HepG2 (cell line): ENCODE measurements around the gene CCNA2. TPM values are rescaled to one million over a fixed set of nuclear protein-coding genes. Genes with fewer than 3 reads are reported as not detected.

Experiments
- CBX2 ChIP-seq, 2 experiments: fragments of 200-600 bp in 1 of 2; sonication (generic); formaldehyde crosslinking in 1 of 2; IDR thresholded peaks; 2 replicates each; pipeline versions ENCODE4 v1.7.0 to v1.8.1; 2018 to 2022; ENCODE audit warnings: low read depth in 2 of 2, low read length in 1 of 2, mild to moderate bottlenecking in 1 of 2, missing genetic modification reagents in 1 of 2
- CENPT ChIP-seq: sonication (generic); formaldehyde crosslinking; IDR thresholded peaks from 2 replicates; pipeline ENCODE4 v1.8.0; 2022; ENCODE audit warnings: low read depth, mild to moderate bottlenecking, moderate library complexity, missing genetic modification reagents
- EEA1 ChIP-seq: sonication (generic); formaldehyde crosslinking; IDR thresholded peaks from 2 replicates; pipeline ENCODE4 v1.5.1; 2020; ENCODE audit warnings: mild to moderate bottlenecking, missing genetic modification reagents, borderline replicate concordance
- ELF1 ChIP-seq: sonication (generic); formaldehyde crosslinking; IDR thresholded peaks from 2 replicates; pipeline ENCODE4 v1.4.0; 2020; ENCODE audit warnings: missing genetic modification reagents
- FLYWCH1 ChIP-seq: sonication (generic); formaldehyde crosslinking; IDR thresholded peaks from 2 replicates; pipeline ENCODE4 v1.8.1; 2023; ENCODE audit warnings: mild to moderate bottlenecking, missing genetic modification reagents
- HMGXB3 ChIP-seq: sonication (generic); formaldehyde crosslinking; IDR thresholded peaks from 2 replicates; pipeline ENCODE4 v1.4.0; 2020; ENCODE audit warnings: missing genetic modification reagents, borderline replicate concordance
- MEIS1 ChIP-seq: sonication (generic); formaldehyde crosslinking; IDR thresholded peaks from 2 replicates; pipeline ENCODE4 v1.9.0; 2021; ENCODE audit warnings: mild to moderate bottlenecking, missing genetic modification reagents, moderate library complexity, borderline replicate concordance
- NCOA2 ChIP-seq: sonication (generic); formaldehyde crosslinking; IDR thresholded peaks from 2 replicates; pipeline ENCODE4 v1.8.0; 2022; ENCODE audit warnings: inconsistent platforms
- REPIN1 ChIP-seq: sonication (generic); formaldehyde crosslinking; IDR thresholded peaks from 2 replicates; pipeline ENCODE4 v1.8.0; 2022; ENCODE audit warnings: missing genetic modification reagents, low read depth, mild to moderate bottlenecking, borderline replicate concordance
- RFXAP ChIP-seq: sonication (generic); formaldehyde crosslinking; IDR thresholded peaks from 2 replicates; pipeline ENCODE4 v1.4.0; 2020; ENCODE audit warnings: missing genetic modification reagents, borderline replicate concordance
- THAP9 ChIP-seq: sonication (generic); formaldehyde crosslinking; IDR thresholded peaks from 2 replicates; pipeline ENCODE4; 2020; ENCODE audit warnings: missing genetic modification reagents, mild to moderate bottlenecking, borderline replicate concordance
- U2AF1 ChIP-seq: fragments of 200-400 bp; formaldehyde crosslinking; optimal IDR thresholded peaks from 2 replicates; pipeline ENCODE3; 2017; ENCODE audit warnings: mild to moderate bottlenecking, low read depth, low read length
- YEATS4 ChIP-seq: sonication (generic); formaldehyde crosslinking; IDR thresholded peaks from 2 replicates; pipeline ENCODE4 v1.4.0; 2020; ENCODE audit warnings: missing genetic modification reagents, borderline replicate concordance
- ZNF136 ChIP-seq: sonication (generic); formaldehyde crosslinking; IDR thresholded peaks from 2 replicates; pipeline ENCODE4 v1.8.1; 2022; ENCODE audit warnings: low read depth, mild to moderate bottlenecking, moderate library complexity, missing genetic modification reagents
- ZNF180 ChIP-seq: sonication (generic); formaldehyde crosslinking; IDR thresholded peaks from 2 replicates; pipeline ENCODE4 v1.4.0; 2020; ENCODE audit warnings: low read depth, missing genetic modification reagents, borderline replicate concordance
- ZNF264 ChIP-seq: sonication (generic); formaldehyde crosslinking; IDR thresholded peaks from 2 replicates; pipeline ENCODE4 v1.4.0; 2020; ENCODE audit warnings: missing genetic modification reagents
- ZNF678 ChIP-seq: sonication (generic); formaldehyde crosslinking; IDR thresholded peaks from 2 replicates; pipeline ENCODE4 v1.4.0; 2020; ENCODE audit warnings: mild to moderate bottlenecking, missing genetic modification reagents
- ZSCAN29 ChIP-seq: sonication (generic); formaldehyde crosslinking; conservative IDR thresholded peaks from 2 replicates; pipeline ENCODE4 v1.4.0; 2020; ENCODE audit warnings: mild to moderate bottlenecking, missing genetic modification reagents
- polyA plus RNA-seq, 8 experiments: library from polyadenylated mRNA; depleted of rRNA in 3 of 8; stranded (reverse) in 7 of 8; unstranded in 1 of 8; fragments of >200 nt; fragmentation: Illumina TruSeq in 4 of 8; extraction: Trizol in 4 of 8; gene quantifications; 2 replicates each; pipeline versions ENCODE4 v1.2.1 to v1.2.3, GENCODE V29; 2011 to 2016; ENCODE audit warnings: low read depth in 4 of 8, missing spikeins in 1 of 8, mixed read lengths in 1 of 8; ENCODE audit not compliant: insufficient read depth in 1 of 8
- total RNA-seq, 5 experiments: library from RNA; depleted of rRNA; stranded (reverse); fragments of >200 nt; fragmentation: Illumina TruSeq; extraction: Trizol; gene quantifications; 2 replicates each; pipeline ENCODE4 v1.2.3, GENCODE V29; 2016; ENCODE audit warnings: low read depth in 1 of 5
- TF ChIP-seq, protein P1 (sequence below): IDR thresholded peaks from 2 replicates; pipeline ENCODE4 v1.6.1; 2016; ENCODE audit warnings: control low read depth

The CCNA2 gene
- total and polyA plus RNA-seq, 2 of the 13 experiments (the other 11 are each of a cell fraction or from before 2014, with no cell fraction given): 31.3 to 105 TPM

GRCh38 chr4:121869841-121870822 lies 46.4 kb upstream of the CCNA2 start, which contains the start of gene BBS7 (continued):
- TF ChIP-seq ELF1 (CRISPR knock-in tag): no peak
- TF ChIP-seq HMGXB3 (CRISPR knock-in tag): no peak; the same call in 1 of the 2 replicates
- TF ChIP-seq ZNF136 (CRISPR knock-in tag): no peak
- peak; percentile 79 for TF ChIP-seq YEATS4
- TF ChIP-seq ZSCAN29 (CRISPR knock-in tag): 0 out of 2 replicates have a peak, but pooled peaks have one; percentile 43
- peak; percentile 56; the same call in 1 of the 2 replicates for TF ChIP-seq REPIN1
- TF ChIP-seq FLYWCH1 (CRISPR knock-in tag): no peak
- no peak for TF ChIP-seq CENPT (CRISPR knock-in tag)
- TF ChIP-seq ZNF264 (CRISPR knock-in tag): no peak
- TF ChIP-seq, protein P1, sequence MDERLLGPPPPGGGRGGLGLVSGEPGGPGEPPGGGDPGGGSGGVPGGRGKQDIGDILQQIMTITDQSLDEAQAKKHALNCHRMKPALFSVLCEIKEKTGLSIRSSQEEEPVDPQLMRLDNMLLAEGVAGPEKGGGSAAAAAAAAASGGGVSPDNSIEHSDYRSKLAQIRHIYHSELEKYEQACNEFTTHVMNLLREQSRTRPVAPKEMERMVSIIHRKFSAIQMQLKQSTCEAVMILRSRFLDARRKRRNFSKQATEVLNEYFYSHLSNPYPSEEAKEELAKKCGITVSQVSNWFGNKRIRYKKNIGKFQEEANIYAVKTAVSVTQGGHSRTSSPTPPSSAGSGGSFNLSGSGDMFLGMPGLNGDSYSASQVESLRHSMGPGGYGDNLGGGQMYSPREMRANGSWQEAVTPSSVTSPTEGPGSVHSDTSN (CRISPR knock-in tag): no peak
- TF ChIP-seq THAP9 (CRISPR knock-in tag): peak; percentile 29; the same call in 1 of the 2 replicates
- TF ChIP-seq MEIS1 (CRISPR knock-in tag): no peak; the same call in none of the 2 replicates
- TF ChIP-seq CBX2 (IDR thresholded peaks at IDR 0.05; ENCODE audit: low read depth, low read length): no peak
- no peak for TF ChIP-seq CBX2 (CRISPR knock-in tag; IDR thresholded peaks at IDR 0.05; ENCODE audit: low read depth)
- no peak for TF ChIP-seq NCOA2 (CRISPR knock-in tag)
- peak; percentile 52; the same call in 1 of the 2 replicates for TF ChIP-seq RFXAP
- TF ChIP-seq ZNF180 (CRISPR knock-in tag): no peak
- 0 out of 2 replicates have a peak, but pooled peaks have one; percentile 26 for TF ChIP-seq ZNF678 (CRISPR knock-in tag)
- no peak for TF ChIP-seq U2AF1
- TF ChIP-seq EEA1: no peak
